Kidney (tissue), 14 donors: ENCODE results near the gene TCF4. TPM values are rescaled to one million over a fixed set of nuclear protein-coding genes. Genes with fewer than 3 reads are reported as not detected.

Experiments
- DNase-seq, 5 donors: peaks; one replicate each; pipeline ENCODE4 v3.0.0-alpha.2; 2013 to 2020
- FAIRE-seq: peaks from 2 replicates; lab custom pipeline; 2012; peaks lifted over from hg19 to GRCh38; lab: Jason Lieb, UNC
- H3K27ac ChIP-seq, 2 donors: one replicate each; pipeline ENCODE4 v1.7.0; 2013; ENCODE audit warnings: low read depth in 2 of 2, low read length in 2 of 2, inconsistent platforms in 1 of 2
- H3K27me3 ChIP-seq: one replicate; pipeline ENCODE4 v1.7.1; 2013; ENCODE audit warnings: low read length, inconsistent platforms; ENCODE audit not compliant: control insufficient read depth, insufficient read depth
- H3K36me3 ChIP-seq, 3 donors: one replicate each; pipeline versions ENCODE4 v1.7.0 to v1.7.1; 2013; ENCODE audit warnings: low read length in 3 of 3, control low read depth in 1 of 3, inconsistent platforms in 1 of 3; ENCODE audit not compliant: insufficient read depth in 3 of 3, control insufficient read depth in 2 of 3
- H3K4me1 ChIP-seq, 3 donors: one replicate each; pipeline versions ENCODE4 v1.7.0 to v1.7.1; 2013; ENCODE audit warnings: low read length in 3 of 3, inconsistent platforms in 1 of 3, low read depth in 1 of 3; ENCODE audit not compliant: control insufficient read depth in 2 of 3, insufficient read depth in 2 of 3
- H3K4me3 ChIP-seq, 3 donors: one replicate each; pipeline versions ENCODE4 v1.7.0 to v1.8.1; 2013; ENCODE audit warnings: low read length in 3 of 3, control low read depth in 1 of 3, inconsistent platforms in 1 of 3
- H3K9ac ChIP-seq, 3 donors: one replicate each; pipeline versions ENCODE4 v1.7.0 to v1.7.1; 2013; ENCODE audit warnings: low read length in 3 of 3, control low read depth in 1 of 3, inconsistent platforms in 1 of 3
- H3K9me3 ChIP-seq, 3 donors: one replicate each; pipeline versions ENCODE4 v1.7.0 to v1.7.1; 2013; ENCODE audit warnings: low read length in 3 of 3, control low read depth in 1 of 3, inconsistent platforms in 1 of 3; ENCODE audit not compliant: control insufficient read depth in 2 of 3, insufficient read depth in 1 of 3
- CTCF ChIP-seq: IDR thresholded peaks from 3 replicates; pipeline ENCODE4 v1.5.1; 2012; ENCODE audit warnings: mild to moderate bottlenecking, moderate library complexity, borderline replicate concordance; ENCODE audit not compliant: insufficient read depth; ENCODE audit errors: extremely low read depth
- intact Hi-C: fragments of 100-400 bp; cut with DNase I; formaldehyde crosslinking; loops from one replicate; pipeline ENCODE4 v1.11.1; 2022
- polyA plus RNA-seq: library from polyadenylated mRNA; stranded (reverse); fragments of 350-450 nt; fragmentation: Illumina TruSeq; extraction: RNeasy Lipid Tissue Mini Kit (QIAGEN cat#74804); gene quantifications from one replicate; pipeline ENCODE4 v1.2.3, GENCODE V29; 2014; ENCODE audit warnings: low read depth, low replicate concordance; ENCODE audit not compliant: insufficient read depth
- total RNA-seq: library from RNA; stranded (reverse); fragmentation: NEBNext Ultra II Directional; extraction: Animal tissue kit (Norgen Biotek cat#: 25700); gene quantifications from one replicate; pipeline ENCODE4 v1.2.1, GENCODE V29; 2021
- donor health status: control.
- donor health status: control.
- donor health status: control.
- donor health status: control.
- donor health status: control.
- donor health status: DM: yes; HTN: yes; CAD: no.
- donor health status: Normal renal cell carcinoma (clear cell type).

Gene TCF4
- total and polyA plus RNA-seq, 2 donors from 2014 or later: 4.4 to 60.3 TPM

- Histone ChIP-seq H3K27ac (no peak overlapping the region), H3K27me3 (no peaks in the 10 kb centered on the region), H3K36me3 (no peaks in the 10 kb centered on the region), H3K9me3 (no peaks in the 10 kb centered on the region), H3K4me1 (no peaks in the 10 kb centered on the region), H3K4me3 (no peak overlapping the region), H3K9ac (no peak overlapping the region)
- no peak for TF ChIP-seq CTCF
- intact Hi-C loops: no loop called here
- DNase-seq (no peak), FAIRE-seq (no peak)
Measured at GRCh38 chr18:55361492-55362250, 226.3 kb downstream of the TCF4 start.

GRCh38 chr18:55360061-55360460 lies 227.9 kb downstream of the TCF4 start:
- FAIRE-seq: no peak
- Histone ChIP-seq H3K36me3 (no peaks in the 10 kb centered on the region), H3K9me3 (no peaks in the 10 kb centered on the region), H3K9ac (no peak overlapping the region), H3K27me3 (no peaks in the 10 kb centered on the region), H3K4me1 (no peaks in the 10 kb centered on the region), H3K27ac (no peak overlapping the region), H3K4me3 (no peak overlapping the region)
- no peak for DNase-seq
- intact Hi-C loops: no loop called here
- no peak for TF ChIP-seq CTCF

GRCh38 chr18:55356815-55357214 lies 231.2 kb downstream of the TCF4 start:
- Histone ChIP-seq H3K27ac (no peak overlapping the region), H3K36me3 (no peaks in the 10 kb centered on the region), H3K27me3 (no peaks in the 10 kb centered on the region), H3K9ac (no peak overlapping the region), H3K9me3 (no peaks in the 10 kb centered on the region), H3K4me3 (no peak overlapping the region), H3K4me1 (no peaks in the 10 kb centered on the region)
- no peak for DNase-seq
- no peak for TF ChIP-seq CTCF
- intact Hi-C loops: no loop called here
- no peak for FAIRE-seq

- Histone ChIP-seq H3K4me1 (peaks cover 0 to 3% (median 2%) of the 10 kb centered on the region in 3 donors), H3K9me3 (no peaks in the 10 kb centered on the region), H3K4me3 (no peak overlapping the region), H3K9ac (no peak overlapping the region), H3K27me3 (no peaks in the 10 kb centered on the region), H3K27ac (no peak overlapping the region), H3K36me3 (no peaks in the 10 kb centered on the region)
- TF ChIP-seq CTCF: no peak
- FAIRE-seq (no peak), DNase-seq (no peak)
- intact Hi-C loops: no loop called here
Measured at GRCh38 chr18:55355223-55355622, 232.8 kb downstream of the TCF4 start.
